ENCODE results near the gene CLDN6.

CLDN6 gene

DNA sequence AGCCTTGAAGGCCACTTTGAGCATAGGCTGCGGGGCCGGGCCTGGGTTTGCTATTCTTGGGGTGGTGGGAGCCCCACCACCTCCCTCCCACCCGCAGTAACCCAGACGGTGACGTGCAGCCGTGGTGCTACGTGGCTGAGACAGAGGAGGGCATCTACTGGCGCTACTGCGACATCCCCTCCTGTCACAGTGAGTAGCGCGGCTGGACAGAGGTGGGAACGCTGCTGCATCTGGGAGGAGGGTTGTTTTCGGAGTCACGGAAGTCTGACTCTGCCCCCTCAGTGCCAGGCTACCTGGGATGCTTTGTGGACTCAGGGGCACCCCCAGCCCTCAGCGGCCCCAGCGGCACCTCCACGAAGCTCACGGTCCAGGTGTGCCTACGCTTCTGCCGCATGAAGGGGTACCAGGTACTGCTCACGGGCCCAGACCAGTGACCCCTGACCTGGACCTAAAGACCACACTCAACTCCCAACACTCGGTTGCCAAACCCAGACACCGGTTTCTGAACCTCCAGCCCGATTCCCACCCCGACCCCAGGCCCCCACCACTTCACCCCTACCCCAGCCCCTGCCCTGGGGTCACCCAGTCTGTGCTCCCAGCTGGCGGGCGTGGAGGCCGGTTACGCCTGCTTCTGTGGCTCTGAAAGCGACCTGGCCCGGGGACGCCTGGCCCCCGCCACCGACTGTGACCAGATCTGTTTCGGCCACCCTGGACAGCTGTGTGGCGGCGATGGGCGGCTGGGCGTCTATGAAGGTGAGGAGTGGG lies 51.8 kb downstream of the CLDN6 start:
- TF ChIP-seq CTCF (conservative IDR thresholded peaks at IDR 0.05; ENCODE audit: low read depth, low read length): no peak
- no peak for DNase-seq (ENCODE audit: low read depth)
- no peak overlapping the region for H3K4me3 ChIP-seq (ENCODE audit: low read depth, low read length)

Measured in choroid plexus epithelial cell (primary cell).